MCF 10A (cell line): Measurements from ENCODE around the gene BTG1. TPM values are rescaled to one million over a fixed set of nuclear protein-coding genes. Genes with fewer than 3 reads are reported as not detected.

Experiments
- BruUV-seq: library from RNA; stranded (reverse); fragments of 400-500 nt; replicated peaks from 2 replicates; lab custom pipeline; 2021; lab: Mats Ljungman, UMichigan
- CTCF ChIA-PET: fragments of 300-600 bp; sonication (Branson Sonifier 250); formaldehyde crosslinking; extraction: SDS; loops from one replicate; lab custom pipeline; 2021; ENCODE audit warnings: antibody characterized with exemption, inconsistent platforms; lab: Yijun Ruan, JAX
- POLR2A ChIA-PET: fragments of 300-600, 350-650 bp; sonication (Branson Sonifier 250); formaldehyde crosslinking; extraction: SDS; loops from one replicate; lab custom pipeline; 2020; ENCODE audit warnings: antibody characterized with exemption, inconsistent platforms; lab: Yijun Ruan, JAX
- DNase-seq: peaks from one replicate; pipeline ENCODE4 v3.0.0-alpha.2; 2018; ENCODE audit not compliant: unreplicated experiment
- H3K27ac Mint-ChIP-seq: one replicate; pipeline ENCODE4 v1.8.0; 2022; ENCODE audit warnings: mild to moderate bottlenecking, low read depth, mixed read lengths; ENCODE audit not compliant: unreplicated experiment
- H3K27me3 Mint-ChIP-seq: one replicate; pipeline ENCODE4 v1.8.0; 2022; ENCODE audit warnings: mixed read lengths; ENCODE audit not compliant: insufficient read depth, unreplicated experiment
- H3K36me3 Mint-ChIP-seq: one replicate; pipeline ENCODE4 v1.8.0; 2022; ENCODE audit warnings: mild to moderate bottlenecking, moderate library complexity, mixed read lengths; ENCODE audit not compliant: insufficient read depth, unreplicated experiment
- H3K4me1 Mint-ChIP-seq: one replicate; pipeline ENCODE4 v1.8.0; 2022; ENCODE audit warnings: mixed read lengths; ENCODE audit not compliant: insufficient read depth, unreplicated experiment
- H3K4me3 Mint-ChIP-seq: one replicate; pipeline ENCODE4 v1.8.0; 2022; ENCODE audit warnings: mild to moderate bottlenecking, moderate library complexity, mixed read lengths; ENCODE audit not compliant: unreplicated experiment
- H3K9me3 Mint-ChIP-seq: one replicate; pipeline ENCODE4 v1.8.0; 2022; ENCODE audit warnings: mixed read lengths; ENCODE audit not compliant: unreplicated experiment
- intact Hi-C: fragments of 100-400 bp; cut with micrococcal nuclease; formaldehyde crosslinking; loops from 2 replicates; pipeline ENCODE4 v1.14.1; 2022
- total RNA-seq: library from RNA; stranded (reverse); gene quantifications from 2 replicates; pipeline ENCODE4 v1.2.3, GENCODE V29; 2022
- TF ChIP-seq, protein P1 (sequence below): fragments of 200-600 bp; IDR thresholded peaks from one replicate; pipeline ENCODE4 v1.8.0; 2022; ENCODE audit warnings: antibody characterized with exemption, mild to moderate bottlenecking; ENCODE audit not compliant: unreplicated experiment

The BTG1 gene
- total RNA-seq, 1 experiment from 2014 or later, result 128 TPM

GRCh38 chr12:92143686-92144630 is 1.7 kb downstream of the BTG1 start:
- CTCF ChIA-PET, result interaction anchor here (0.6 to 1.6 kb wide), 14 partner anchors 8 to 779 kb away, joined by 3 to 6 read pairs (median 3); no protein-coding TSS in a partner anchor
- TF ChIP-seq, protein P1, sequence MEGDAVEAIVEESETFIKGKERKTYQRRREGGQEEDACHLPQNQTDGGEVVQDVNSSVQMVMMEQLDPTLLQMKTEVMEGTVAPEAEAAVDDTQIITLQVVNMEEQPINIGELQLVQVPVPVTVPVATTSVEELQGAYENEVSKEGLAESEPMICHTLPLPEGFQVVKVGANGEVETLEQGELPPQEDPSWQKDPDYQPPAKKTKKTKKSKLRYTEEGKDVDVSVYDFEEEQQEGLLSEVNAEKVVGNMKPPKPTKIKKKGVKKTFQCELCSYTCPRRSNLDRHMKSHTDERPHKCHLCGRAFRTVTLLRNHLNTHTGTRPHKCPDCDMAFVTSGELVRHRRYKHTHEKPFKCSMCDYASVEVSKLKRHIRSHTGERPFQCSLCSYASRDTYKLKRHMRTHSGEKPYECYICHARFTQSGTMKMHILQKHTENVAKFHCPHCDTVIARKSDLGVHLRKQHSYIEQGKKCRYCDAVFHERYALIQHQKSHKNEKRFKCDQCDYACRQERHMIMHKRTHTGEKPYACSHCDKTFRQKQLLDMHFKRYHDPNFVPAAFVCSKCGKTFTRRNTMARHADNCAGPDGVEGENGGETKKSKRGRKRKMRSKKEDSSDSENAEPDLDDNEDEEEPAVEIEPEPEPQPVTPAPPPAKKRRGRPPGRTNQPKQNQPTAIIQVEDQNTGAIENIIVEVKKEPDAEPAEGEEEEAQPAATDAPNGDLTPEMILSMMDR, result peak; percentile 69
- Mint-ChIP-seq H3K36me3 (peaks cover 71% of the 10 kb centered on the region), H3K9me3 (no peaks in the 10 kb centered on the region), H3K4me3 (peak overlapping the region; percentile 89), H3K27me3 (no peaks in the 10 kb centered on the region), H3K27ac (peak overlapping the region; percentile 74), H3K4me1 (peaks cover 17% of the 10 kb centered on the region)
- POLR2A ChIA-PET, result interaction anchor here (0.6 to 9.6 kb wide), 64 partner anchors 10 to 782 kb away, joined by 3 to 222 read pairs (median 4); no protein-coding TSS in a partner anchor
- TSS peak; percentile 32 for BruUV-seq
- intact Hi-C loops, result loop anchor here (1.0 to 10.0 kb wide), 10 partner anchors 65 to 762 kb away; no protein-coding TSS in a partner anchor
- peak; percentile 95 for DNase-seq

GRCh38 chr12:92143258-92143657 is 2.4 kb downstream of the BTG1 start:
- TF ChIP-seq, protein P1, result no peak
- no peaks in the 10 kb centered on the region for H3K27me3 Mint-ChIP-seq
- ChIA-PET CTCF (interaction anchor here (0.6 to 1.6 kb wide), 9 partner anchors 58 to 778 kb away, joined by 3 to 5 read pairs (median 3); no protein-coding TSS in a partner anchor), POLR2A (interaction anchor here (0.6 to 9.6 kb wide), 43 partner anchors 9 to 762 kb away, joined by 3 to 222 read pairs (median 7); no protein-coding TSS in a partner anchor)
- BruUV-seq, result no TSS peak
- intact Hi-C loops, result loop anchor here (10.0 kb wide), 1 partner anchor 438 kb away; no protein-coding TSS in a partner anchor
- peak overlapping the region; percentile 89 for H3K4me3 Mint-ChIP-seq
- no peak for DNase-seq
- H3K36me3 Mint-ChIP-seq, result peaks cover 78% of the 10 kb centered on the region
- H3K4me1 Mint-ChIP-seq, result peaks cover 20% of the 10 kb centered on the region
- no peaks in the 10 kb centered on the region for H3K9me3 Mint-ChIP-seq
- peak overlapping the region; percentile 74 for H3K27ac Mint-ChIP-seq

- Mint-ChIP-seq H3K4me1 (peaks cover 26% of the 10 kb centered on the region), H3K4me3 (peak overlapping the region; percentile 89), H3K27ac (peak overlapping the region; percentile 74), H3K27me3 (no peaks in the 10 kb centered on the region), H3K36me3 (peaks cover 86% of the 10 kb centered on the region), H3K9me3 (no peaks in the 10 kb centered on the region)
- no TSS peak for BruUV-seq
- no peak for DNase-seq
- intact Hi-C loops, result loop anchor here (1.0 to 10.0 kb wide), 2 partner anchors 215 to 438 kb away; no protein-coding TSS in a partner anchor
- POLR2A ChIA-PET, result interaction anchor here (0.6 to 9.6 kb wide), 38 partner anchors 8 to 761 kb away, joined by 3 to 222 read pairs (median 6); no protein-coding TSS in a partner anchor
- TF ChIP-seq, protein P1, result no peak
- CTCF ChIA-PET, result interaction anchor here (0.5 to 1.5 kb wide), 5 partner anchors 57 to 760 kb away, joined by 3 to 8 read pairs (median 3); no protein-coding TSS in a partner anchor
Measured at GRCh38 chr12:92142251-92142926, 3.3 kb downstream of the BTG1 start.
